Right renal pelvis (tissue), 4 donors: Measurements from ENCODE around the gene HOXD3. TPM values are rescaled to one million over a fixed set of nuclear protein-coding genes. Genes with fewer than 3 reads are reported as not detected.

ENCODE experiments used
- DNase-seq, 4 donors: peaks; one replicate each; pipeline ENCODE4 v3.0.0-alpha.2; 2013; ENCODE audit warnings: low read depth in 4 of 4, low spot score in 3 of 4, missing footprints in 1 of 4
- polyA plus RNA-seq, 4 donors: library from polyadenylated mRNA; unstranded; fragments of 120-200 nt; gene quantifications; one replicate each; pipeline ENCODE4 v1.2.1, GENCODE V29; 2013; ENCODE audit not compliant: insufficient read length in 4 of 4

Gene HOXD3
- polyA plus RNA-seq, 4 donors, result 25.2 to 30.0 (median 26.8) TPM

DNA sequence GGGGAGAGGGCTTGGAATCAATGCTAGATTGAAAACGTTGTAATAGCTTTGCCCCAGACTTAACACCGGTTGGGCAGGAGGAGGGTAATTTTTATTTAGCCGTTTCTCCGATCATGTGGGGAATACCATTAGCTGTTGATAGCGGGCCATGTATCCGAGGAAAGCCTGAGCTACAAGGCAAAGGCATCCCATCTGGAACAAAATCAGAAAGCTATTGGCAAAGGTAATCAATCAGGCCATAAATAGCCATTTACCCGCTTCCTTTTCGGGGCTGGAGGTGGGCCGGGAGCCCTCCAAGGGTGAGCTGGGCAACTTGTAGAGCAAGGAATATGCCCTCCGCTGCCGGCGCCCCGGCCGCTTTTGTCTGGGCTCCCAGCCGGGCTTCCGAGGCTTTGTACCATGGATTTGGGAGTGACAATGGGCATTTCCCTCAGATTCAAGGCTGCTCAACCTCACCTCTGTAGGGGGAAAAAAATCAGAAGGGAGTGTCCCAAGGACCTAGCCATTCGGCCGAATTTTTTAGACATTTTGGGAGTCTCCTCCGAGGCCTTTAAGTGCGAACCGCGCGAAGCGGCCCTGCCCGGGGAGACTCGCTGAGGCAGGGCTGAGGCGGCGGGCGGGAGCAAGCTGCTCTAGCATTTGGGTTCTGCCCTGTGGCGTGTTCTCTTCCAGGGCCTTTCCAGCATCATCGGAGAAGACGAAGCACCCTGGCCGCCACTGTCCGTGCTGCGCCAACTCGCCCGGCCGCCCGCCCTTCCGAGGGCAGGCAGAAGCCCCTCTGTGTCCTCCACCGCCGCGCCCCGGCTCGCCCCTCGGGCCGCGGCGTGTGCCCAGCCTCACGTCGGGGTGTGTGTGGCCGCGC lies 35.7 kb upstream of the HOXD3 start:
- DNase-seq, result no peak

DNA sequence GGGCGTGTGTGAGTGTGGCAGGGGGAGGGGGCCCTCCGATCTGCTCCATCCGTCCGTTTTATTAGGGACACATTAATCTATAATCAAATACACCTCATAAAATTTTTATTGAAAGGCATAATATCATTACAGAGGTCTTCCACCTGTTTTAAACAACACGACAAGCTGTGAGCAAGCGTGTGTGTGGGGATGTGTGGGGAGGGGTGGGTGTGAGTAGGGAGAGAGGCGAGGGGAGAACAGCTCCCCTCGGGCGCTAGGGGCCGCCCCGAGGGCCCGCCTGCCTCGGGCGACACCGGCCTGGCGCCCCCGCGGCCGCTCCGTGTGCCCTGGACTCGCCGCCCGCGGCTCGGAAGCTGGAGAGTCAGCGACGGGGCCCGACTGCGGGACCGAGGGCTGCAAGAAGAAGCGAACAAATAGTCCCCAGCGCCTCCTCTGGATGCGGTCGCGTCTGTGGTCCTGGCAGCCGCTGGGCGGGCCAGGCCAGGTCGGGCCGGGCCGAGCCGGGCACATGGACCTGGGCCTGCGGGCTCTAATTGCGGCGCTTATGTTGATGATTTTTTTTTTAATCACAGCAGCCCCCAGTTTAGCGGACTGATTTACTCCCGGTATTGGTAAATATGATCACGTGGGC lies 34.9 kb upstream of the HOXD3 start:
- DNase-seq, result no peak

DNA sequence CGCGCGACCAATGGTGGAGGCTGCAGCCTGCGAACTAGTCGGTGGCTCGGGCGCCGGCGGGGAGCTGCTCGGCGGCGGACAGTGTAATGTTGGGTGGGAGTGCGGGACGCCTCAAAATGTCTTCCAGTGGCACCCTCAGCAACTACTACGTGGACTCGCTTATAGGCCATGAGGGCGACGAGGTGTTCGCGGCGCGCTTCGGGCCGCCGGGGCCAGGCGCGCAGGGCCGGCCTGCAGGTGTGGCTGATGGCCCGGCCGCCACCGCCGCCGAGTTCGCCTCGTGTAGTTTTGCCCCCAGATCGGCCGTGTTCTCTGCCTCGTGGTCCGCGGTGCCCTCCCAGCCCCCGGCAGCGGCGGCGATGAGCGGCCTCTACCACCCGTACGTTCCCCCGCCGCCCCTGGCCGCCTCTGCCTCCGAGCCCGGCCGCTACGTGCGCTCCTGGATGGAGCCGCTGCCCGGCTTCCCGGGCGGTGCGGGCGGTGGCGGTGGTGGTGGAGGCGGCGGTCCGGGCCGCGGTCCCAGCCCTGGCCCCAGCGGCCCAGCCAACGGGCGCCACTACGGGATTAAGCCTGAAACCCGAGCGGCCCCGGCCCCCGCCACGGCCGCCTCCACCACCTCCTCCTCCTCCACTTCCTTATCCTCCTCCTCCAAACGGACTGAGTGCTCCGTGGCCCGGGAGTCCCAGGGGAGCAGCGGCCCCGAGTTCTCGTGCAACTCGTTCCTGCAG lies 34.3 kb upstream of the HOXD3 start, which contains the start of gene HOXD9:
TSS of gene HOXD9 (plus strand) at position 37 of the 728 bp plus-strand sequence. CDS start at position 87, 50 bp downstream.
- no peak for DNase-seq

DNA sequence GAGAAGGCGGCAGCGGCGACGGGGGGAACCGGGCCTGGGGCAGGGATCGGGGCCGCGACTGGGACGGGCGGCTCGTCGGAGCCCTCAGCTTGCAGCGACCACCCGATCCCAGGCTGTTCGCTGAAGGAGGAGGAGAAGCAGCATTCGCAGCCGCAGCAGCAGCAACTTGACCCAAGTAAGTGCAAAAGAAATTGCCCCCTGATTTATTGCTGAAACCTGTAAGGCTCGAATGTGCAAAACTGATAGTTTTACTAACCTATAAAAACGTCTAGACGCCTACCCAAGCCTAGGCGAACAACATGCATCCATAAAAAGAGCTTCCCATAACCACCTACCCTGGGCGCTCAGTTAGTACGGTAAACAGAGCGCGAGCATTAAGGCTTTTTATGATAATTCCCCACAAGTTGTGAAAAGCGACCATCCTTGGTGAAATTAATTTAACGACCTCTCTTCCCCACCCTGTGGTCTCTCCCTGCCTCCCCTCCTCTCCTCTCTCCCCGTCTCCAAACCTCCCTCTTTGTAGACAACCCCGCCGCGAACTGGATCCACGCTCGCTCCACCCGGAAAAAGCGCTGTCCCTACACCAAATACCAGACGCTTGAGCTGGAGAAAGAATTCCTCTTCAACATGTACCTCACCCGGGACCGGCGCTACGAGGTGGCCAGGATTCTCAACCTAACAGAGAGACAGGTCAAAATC lies 33.5 kb upstream of the HOXD3 start:
- no peak for DNase-seq

DNA sequence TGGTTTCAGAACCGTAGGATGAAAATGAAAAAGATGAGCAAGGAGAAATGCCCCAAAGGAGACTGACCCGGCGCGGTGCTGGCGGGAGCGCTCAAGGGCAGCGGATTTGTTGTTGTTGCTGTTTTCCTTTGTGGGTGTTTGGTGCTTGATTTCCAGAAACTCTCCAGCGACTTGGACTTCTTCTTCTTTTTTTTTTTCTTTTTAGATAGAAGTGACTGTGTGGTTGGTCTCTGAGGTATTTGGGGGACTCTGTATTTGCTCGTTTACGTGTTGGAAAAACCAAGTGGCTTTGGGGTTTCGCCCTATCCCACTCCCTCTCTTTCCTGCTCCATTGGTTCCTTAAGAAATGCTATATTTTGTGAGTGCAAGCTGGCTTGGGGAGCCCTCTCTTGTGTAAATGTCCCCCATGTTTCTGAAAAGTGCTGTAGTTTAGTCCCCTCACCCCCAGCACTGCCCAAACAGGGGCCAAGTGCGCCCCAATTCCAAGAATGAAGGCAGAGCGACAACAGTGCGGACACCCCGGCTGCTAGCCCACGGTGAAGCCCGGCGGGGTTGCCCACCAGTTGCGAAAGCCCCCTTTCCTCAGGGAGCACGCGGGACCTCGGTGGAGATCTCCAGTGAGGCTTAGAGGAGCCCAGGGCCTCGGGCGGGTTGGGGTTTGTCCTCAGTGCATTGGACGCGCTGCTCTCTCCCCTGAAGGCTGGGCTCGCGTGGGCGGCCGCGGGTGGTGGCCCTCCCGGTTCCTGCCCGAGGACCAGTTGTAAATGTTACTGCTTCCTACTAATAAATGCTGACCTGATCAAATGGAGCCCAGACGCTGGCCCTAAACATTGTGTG lies 32.8 kb upstream of the HOXD3 start:
- no peak for DNase-seq

DNA sequence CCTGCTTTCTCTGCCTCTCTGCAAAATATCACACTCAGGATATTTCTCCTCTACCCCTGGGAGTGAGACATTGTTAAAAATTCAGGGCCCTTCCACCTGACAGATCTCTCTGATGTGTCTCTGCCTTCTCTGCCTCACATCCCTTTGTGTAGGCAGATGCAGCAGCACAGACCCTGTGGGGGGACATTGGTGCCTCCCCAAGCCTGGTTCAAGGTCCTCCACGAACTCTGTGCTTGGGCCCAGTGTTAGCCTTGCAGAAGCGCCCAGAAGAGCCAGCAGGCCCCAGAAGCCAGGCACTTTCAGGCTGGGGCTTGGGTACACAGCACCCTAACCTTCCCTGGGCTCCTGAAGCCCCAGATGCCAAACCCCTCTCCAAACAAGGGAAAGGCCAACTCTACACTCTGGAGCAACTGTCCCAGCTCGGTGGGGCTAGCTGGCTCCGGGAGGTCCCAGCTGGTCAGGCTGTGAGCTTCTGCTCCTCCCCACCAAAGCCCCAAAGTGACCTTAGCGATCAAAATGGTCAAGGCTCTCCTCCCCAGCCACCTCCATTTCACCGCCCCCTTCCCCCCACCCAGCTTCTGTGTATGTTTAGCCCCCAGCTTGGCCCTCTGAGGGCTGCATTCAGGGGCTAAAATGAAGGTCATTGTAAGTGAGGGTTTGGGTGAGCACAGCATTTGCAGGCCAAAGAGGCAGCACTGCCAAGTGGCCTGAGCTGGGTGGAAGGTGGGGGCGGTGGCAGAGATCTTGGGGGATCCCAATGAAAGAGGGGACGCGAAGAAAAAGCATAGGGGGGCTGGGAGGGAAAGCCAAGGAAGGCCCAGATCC lies 31.9 kb upstream of the HOXD3 start:
- no peak for DNase-seq

DNA sequence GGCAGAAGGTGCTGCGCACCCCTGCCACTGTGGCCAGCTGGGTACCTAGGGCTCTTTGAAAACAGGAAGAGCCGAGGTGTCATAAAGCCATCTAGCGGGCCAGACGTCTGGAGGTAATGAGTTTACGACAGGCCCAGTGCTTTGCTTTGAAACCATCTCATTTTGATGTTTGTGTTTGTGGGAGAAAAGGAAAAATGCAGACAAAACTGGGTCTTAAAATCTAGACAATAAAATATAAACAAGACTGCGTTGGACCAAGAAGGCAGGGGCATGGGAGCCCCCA lies 31.4 kb upstream of the HOXD3 start:
- no peak for DNase-seq

DNA sequence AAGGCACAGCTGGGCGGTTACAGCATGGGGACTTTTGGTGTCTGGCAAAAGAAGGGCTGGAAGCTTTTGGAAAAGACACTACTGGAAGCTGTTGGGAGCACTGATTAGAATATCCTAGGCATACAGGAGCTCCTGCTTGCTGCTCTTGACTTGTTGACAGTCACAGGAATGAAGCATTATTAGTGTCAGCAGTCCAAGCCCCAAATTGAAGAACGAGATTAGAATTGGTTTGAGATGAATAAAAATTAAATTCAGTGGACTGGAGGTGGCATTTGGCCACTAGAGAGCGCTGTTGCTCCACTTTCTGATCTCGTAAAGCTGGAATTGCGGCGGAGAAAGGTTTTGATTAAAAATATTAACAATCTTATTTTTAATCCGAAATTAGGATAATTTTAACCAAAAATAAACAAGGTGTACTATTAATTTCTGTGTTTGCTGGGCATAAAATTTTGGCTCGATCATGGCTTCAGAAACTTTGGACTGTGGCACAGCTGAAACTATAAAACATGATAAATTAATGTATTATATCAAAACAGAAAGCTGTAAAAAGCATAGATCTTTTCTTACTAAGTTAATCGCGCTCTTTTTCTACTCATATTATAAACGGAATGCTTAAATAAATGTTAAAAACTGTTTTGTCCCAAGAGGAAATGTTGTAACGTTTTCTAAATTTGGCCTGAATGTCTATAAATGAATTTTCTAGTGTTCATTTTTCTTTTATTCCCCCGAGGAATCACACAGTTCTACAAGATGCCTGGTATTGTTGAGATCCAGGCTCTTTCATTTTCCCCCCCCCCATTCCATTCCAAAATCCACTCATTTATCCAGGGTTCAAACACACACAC lies 30.0 kb upstream of the HOXD3 start:
- no peak for DNase-seq

DNA sequence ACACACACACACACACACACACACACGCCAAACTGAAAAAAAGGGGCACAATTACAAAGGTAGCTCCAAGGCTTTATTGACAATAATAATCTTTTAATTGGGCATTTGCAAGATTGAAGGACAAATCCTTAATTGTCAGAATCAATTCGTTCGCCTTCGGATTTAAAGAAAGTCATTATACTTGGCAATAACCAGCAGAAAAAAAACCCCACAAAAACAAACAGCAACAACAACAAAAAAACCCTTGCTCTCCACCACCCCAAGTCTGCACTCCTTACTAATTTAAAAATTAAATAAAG lies 29.4 kb upstream of the HOXD3 start:
- DNase-seq, result no peak

DNA sequence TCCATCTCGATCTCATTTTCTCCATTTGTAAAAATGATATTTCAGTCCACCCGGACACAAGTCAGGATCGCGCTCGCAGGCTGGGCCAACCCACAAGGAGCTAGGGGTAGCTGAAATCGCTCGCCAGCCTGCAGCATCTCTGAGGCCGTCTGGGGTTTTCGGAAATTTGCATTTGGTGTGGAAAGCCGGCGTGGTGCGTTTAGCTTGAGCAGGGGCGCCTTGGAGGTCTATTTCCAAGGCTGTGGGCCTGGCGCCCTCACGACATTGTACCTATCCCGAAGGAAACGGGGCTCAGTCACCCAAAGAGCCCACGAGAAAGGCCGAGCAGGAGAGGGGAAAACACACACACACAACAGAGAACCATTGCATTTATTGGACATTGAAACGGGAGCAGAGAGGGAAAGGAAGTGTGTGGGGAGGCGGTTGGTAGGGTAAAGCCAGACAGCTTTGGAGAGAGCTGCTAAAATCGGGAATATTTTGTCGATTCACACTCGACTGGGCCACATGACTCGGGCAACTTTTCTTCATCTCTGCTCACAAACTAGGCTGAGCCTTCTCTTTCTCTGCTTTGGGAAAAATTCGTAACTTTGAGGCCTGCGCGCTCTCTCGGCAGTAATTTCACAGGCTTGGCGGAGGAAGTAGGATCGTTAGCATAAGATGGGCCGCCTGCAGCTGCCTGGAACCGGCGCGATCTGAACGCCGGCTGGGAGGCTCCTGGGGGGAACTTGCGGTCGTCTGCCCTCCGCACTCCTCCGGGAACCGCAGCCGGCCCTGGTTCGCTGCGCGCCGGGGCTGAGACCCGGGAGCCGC lies 28.7 kb upstream of the HOXD3 start:
- no peak for DNase-seq

DNA sequence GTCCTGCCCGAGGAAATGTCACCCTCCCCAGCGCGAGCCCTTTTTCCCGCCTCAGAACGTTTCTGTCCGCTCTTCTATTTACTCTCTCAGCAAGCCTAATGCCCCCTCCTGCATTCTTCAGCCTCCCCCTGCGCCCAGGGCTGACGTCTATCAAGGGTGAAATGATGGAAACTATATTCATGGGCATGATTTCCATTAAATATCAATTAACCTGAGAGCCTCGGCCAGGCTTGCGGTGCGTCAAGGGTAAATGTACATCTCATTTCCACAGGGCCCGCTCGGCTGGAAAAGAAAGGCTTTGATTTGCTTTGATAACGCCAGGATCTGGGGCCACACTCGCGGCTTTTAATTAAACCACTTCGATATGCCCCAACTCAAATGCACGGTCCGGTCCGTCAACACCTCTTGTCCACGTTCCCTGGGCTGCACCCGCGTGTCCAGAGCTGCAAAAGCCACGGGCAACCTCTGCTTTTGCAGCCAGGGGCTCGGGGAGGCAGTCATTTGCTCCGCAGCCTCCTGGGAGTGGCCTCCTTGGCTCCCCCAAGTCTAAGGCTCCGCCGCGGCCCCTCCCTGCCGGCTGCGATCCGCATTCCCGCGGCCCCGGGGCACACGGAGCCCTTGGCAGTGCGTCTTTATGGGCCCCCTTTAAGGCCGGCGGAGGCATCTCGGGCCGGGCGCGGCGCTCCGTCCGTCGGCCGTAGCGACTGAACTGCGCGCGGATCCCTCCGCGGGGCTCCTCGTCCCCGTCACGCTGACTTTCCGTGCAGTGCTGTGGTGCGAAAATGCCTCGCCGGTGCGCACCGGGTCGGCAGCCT lies 27.9 kb upstream of the HOXD3 start, which contains the start of gene HOXD8:
TSS of gene HOXD8 (plus strand) at position 724 of the 815 bp plus-strand sequence. CDS start 662 bp downstream, outside the sequence.
- DNase-seq, result no peak

DNA sequence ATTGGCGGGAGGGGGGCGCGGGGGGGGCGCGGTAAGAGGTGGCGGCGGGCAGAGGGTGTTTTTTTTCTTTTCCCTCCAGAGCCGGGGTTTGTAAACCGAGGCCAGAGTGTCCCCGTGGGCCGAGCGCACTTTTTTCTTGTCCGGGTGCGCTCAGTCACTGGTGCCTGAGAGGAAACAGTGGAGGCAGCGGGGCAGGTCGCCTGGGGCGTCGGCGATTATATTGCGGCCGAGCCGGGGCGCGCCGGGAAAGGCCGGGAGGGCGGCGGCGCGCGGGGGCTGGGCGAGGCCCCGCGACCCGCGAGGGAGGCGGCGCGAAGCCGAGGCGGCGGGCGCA lies 27.3 kb upstream of the HOXD3 start:
- DNase-seq, result no peak

DNA sequence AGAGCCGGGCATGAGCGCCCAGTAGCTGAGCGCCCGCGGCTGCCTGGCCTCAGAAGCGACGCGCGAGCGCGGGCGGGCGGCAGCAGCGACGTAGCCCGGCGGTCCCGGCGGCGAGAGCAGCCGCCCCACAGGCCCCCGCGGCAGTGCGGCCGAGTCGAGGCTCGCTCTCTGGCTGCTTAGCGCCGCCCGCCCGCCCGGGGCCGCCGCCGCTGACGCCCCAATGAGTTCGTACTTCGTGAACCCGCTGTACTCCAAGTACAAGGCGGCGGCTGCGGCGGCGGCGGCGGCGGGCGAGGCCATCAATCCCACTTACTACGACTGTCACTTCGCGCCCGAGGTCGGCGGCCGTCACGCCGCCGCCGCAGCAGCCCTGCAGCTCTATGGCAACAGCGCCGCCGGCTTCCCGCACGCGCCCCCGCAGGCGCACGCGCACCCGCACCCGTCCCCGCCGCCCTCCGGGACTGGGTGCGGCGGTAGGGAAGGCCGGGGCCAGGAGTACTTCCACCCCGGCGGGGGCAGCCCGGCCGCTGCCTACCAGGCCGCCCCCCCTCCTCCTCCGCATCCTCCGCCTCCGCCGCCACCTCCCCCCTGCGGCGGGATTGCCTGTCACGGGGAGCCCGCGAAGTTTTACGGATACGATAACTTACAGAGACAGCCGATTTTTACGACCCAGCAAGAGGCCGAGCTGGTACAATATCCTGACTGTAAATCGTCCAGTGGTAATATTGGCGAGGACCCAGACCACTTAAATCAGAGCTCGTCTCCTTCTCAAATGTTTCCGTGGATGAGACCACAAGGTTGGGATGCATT lies 26.8 kb upstream of the HOXD3 start:
- peak in 2 of 4 donors; percentile 81 to 91 for DNase-seq

DNA sequence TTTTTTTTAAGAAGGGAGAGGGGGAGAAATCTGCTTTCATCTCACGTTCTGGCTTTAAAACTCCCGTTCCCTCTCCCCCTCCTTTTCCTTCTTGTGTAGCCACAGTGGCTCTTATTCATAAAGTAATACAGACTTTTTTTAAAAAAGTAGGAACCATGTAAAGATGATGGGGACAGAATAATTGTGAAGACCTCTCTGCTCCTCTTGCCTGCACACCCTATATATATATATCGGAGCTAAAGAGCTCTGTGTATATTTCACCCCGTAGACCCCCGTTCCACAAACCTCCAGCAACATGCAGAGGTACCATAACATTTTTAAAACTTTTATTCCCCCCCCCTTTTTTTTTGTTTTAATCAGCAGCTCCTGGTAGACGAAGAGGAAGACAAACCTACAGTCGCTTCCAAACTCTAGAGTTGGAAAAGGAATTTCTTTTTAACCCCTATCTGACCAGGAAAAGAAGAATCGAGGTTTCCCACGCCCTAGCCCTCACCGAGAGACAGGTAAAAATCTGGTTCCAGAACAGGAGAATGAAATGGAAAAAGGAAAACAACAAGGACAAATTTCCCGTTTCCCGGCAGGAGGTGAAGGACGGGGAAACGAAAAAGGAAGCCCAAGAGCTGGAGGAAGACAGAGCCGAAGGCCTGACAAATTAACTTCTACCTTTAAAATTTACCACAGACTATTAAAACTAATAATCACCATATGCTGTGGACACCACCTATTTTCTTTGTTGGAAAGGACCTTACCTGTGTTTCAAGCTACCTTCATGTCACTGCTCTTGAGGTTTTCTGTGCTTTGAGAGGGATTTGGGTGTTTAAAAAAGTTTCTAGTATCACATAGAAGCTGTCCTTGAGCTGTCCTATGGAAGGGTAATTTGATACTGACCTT lies 25.9 kb upstream of the HOXD3 start:
- no peak for DNase-seq

DNA sequence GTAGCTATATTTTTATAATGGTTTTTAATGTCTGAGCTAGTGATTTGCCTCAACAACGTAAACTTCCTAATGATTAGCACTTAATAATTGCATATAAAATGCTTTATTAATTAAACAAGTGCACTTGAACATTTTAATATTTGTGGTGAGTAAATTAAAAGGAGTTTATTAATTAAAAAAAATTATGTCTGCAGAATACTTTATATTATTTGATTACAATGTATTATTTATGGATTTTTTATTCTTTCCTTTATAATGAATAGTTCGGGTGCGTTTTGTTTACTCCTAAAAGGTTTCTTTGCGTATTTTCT lies 25.3 kb upstream of the HOXD3 start:
- DNase-seq, result no peak
